D341Med (cell line): ENCODE data around the gene AFF3.

Experiments used
- DNase-seq: peaks from one replicate; pipeline ENCODE4 v3.0.0; 2012; ENCODE audit warnings: low spot score

The AFF3 gene

GRCh38 chr2:100041946-100042345, 100.4 kb downstream of the AFF3 start:
- no peak for DNase-seq

- no peak for DNase-seq
These were observed 101.0 kb downstream of the AFF3 start for GRCh38 chr2:100041385-100041784.

GRCh38 chr2:100040906-100041305, 101.5 kb downstream of the AFF3 start:
- DNase-seq, result no peak

GRCh38 chr2:100039291-100039980, 103.0 kb downstream of the AFF3 start:
- DNase-seq, result no peak

GRCh38 chr2:100038011-100038410, 104.4 kb downstream of the AFF3 start:
- DNase-seq, result no peak

GRCh38 chr2:100036793-100037192, 105.6 kb downstream of the AFF3 start:
- no peak for DNase-seq

GRCh38 chr2:100036026-100036425, 106.4 kb downstream of the AFF3 start:
- no peak for DNase-seq

GRCh38 chr2:100034431-100034830, 108.0 kb downstream of the AFF3 start:
- no peak for DNase-seq

GRCh38 chr2:100033976-100034375, 108.4 kb downstream of the AFF3 start:
- DNase-seq, result no peak

- no peak for DNase-seq
These were observed 110.8 kb downstream of the AFF3 start for GRCh38 chr2:100031604-100032003.

- no peak for DNase-seq
These were observed 112.9 kb downstream of the AFF3 start for GRCh38 chr2:100029460-100029859.

- DNase-seq, result no peak
These were observed 120.5 kb downstream of the AFF3 start for GRCh38 chr2:100021791-100022340.

GRCh38 chr2:100019499-100019898, 122.9 kb downstream of the AFF3 start:
- no peak for DNase-seq

GRCh38 chr2:100018341-100019193, 123.8 kb downstream of the AFF3 start:
- DNase-seq, result no peak

- no peak for DNase-seq
These were observed 124.8 kb downstream of the AFF3 start for GRCh38 chr2:100017633-100018032.

GRCh38 chr2:100016756-100017155, 125.6 kb downstream of the AFF3 start:
- no peak for DNase-seq

- no peak for DNase-seq
These were observed 126.5 kb downstream of the AFF3 start for GRCh38 chr2:100015849-100016248.

GRCh38 chr2:100013892-100014677, 128.3 kb downstream of the AFF3 start:
- DNase-seq, result no peak

- DNase-seq, result no peak
These were observed 129.8 kb downstream of the AFF3 start for GRCh38 chr2:100012561-100012960.

GRCh38 chr2:100011272-100011731, 131.1 kb downstream of the AFF3 start:
- no peak for DNase-seq

- no peak for DNase-seq
These were observed 131.8 kb downstream of the AFF3 start for GRCh38 chr2:100010606-100011005.

- no peak for DNase-seq
These were observed 132.6 kb downstream of the AFF3 start for GRCh38 chr2:100009743-100010142.
